Measurements from ENCODE around the gene UHMK1. TPM values are rescaled to one million over a fixed set of nuclear protein-coding genes. Genes with fewer than 3 reads are reported as not detected.

UHMK1 gene
- total RNA-seq, 6 experiments from 2014 or later = 97.6 to 121 (median 105) TPM

DNA sequence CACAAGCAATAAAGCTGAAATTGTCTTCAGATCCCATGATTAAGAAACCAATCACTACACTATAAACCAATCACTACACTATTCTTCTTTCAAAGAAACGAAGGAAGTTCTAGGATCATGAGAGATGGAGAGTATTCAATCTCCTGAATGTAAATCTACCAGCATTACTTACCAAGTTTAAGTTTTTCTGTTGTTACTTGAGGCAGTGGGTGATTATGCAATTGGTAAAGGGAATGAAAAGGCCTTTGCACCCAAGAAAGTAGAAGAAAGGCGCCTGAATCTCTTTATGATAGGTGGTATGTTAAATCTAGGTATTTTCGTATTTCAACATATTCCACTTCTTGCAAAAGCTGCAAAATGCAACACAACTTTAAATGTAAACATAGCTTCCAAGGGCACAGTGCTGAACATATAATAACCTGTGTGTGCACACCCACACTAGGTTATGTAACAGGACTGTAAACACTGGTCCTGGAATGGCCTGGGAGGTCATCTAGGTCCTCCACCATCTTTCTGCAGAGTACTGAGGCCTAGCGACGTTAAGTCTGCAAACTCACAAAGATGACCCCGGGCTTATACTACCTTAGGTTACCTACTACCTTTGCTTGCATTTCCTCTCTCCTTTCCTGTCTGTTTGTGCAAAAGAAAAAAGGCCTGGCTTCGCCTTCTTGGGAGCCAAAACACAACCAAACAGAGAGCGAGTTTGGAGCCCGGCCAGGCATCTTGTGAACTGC lies 62.9 kb downstream of the UHMK1 start:
- DNase-seq = no peak
- Mint-ChIP-seq H3K4me3 (peak overlapping the region; percentile 98), H3K4me1 (ENCODE audit: low read depth) (peaks cover 41% of the 10 kb centered on the region), H3K27ac (peak overlapping the region; percentile 94), H3K9me3 (no peaks in the 10 kb centered on the region), H3K36me3 (ENCODE audit: low read depth) (peaks cover 26% of the 10 kb centered on the region), H3K27me3 (ENCODE audit: insufficient read depth) (peaks cover 4% of the 10 kb centered on the region; the same call in 1 of the 2 replicates)
- TF ChIP-seq, protein P1, sequence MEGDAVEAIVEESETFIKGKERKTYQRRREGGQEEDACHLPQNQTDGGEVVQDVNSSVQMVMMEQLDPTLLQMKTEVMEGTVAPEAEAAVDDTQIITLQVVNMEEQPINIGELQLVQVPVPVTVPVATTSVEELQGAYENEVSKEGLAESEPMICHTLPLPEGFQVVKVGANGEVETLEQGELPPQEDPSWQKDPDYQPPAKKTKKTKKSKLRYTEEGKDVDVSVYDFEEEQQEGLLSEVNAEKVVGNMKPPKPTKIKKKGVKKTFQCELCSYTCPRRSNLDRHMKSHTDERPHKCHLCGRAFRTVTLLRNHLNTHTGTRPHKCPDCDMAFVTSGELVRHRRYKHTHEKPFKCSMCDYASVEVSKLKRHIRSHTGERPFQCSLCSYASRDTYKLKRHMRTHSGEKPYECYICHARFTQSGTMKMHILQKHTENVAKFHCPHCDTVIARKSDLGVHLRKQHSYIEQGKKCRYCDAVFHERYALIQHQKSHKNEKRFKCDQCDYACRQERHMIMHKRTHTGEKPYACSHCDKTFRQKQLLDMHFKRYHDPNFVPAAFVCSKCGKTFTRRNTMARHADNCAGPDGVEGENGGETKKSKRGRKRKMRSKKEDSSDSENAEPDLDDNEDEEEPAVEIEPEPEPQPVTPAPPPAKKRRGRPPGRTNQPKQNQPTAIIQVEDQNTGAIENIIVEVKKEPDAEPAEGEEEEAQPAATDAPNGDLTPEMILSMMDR (IDR thresholded peaks at IDR 0.05) = no peak

DNA sequence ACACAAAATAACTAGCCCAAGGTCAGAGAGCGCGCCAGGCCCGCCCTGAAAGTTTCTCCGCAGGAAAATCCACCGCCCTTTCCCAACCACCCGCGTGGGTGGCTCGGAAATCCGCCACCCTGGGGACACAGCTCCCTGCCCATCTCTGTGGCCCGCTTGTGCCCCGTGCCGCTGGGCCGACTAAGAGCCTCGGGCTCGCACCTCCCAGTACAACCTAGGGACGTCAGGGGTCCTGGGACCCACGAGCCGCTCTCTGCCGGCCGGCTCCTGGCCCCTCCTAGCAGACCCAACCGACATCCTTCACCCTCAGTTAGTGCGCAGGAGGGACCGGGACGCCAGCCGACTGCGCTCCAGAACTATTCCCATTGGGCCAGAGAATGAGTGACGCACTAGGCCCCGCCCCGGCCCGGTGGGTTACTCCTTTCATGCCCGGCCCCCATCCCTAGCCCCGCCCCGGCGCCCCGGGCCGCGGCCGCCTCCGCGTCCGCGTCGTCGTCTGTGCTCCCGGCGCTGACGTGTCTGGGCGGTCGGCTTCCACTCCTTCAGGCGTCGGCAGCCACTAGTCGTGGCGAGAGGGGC lies 63.5 kb downstream of the UHMK1 start:
- TF ChIP-seq, protein P1 (IDR thresholded peaks at IDR 0.05) = no peak
- H3K36me3 Mint-ChIP-seq (ENCODE audit: low read depth) = peaks cover 26% of the 10 kb centered on the region
- peaks cover 48% of the 10 kb centered on the region for H3K4me1 Mint-ChIP-seq (ENCODE audit: low read depth)
- DNase-seq = peak; percentile 96
- no peaks in the 10 kb centered on the region for H3K9me3 Mint-ChIP-seq
- peak overlapping the region; percentile 98 for H3K4me3 Mint-ChIP-seq
- H3K27ac Mint-ChIP-seq = peak overlapping the region; percentile 94
- H3K27me3 Mint-ChIP-seq (ENCODE audit: insufficient read depth) = peaks cover 4% of the 10 kb centered on the region; the same call in 1 of the 2 replicates

DNA sequence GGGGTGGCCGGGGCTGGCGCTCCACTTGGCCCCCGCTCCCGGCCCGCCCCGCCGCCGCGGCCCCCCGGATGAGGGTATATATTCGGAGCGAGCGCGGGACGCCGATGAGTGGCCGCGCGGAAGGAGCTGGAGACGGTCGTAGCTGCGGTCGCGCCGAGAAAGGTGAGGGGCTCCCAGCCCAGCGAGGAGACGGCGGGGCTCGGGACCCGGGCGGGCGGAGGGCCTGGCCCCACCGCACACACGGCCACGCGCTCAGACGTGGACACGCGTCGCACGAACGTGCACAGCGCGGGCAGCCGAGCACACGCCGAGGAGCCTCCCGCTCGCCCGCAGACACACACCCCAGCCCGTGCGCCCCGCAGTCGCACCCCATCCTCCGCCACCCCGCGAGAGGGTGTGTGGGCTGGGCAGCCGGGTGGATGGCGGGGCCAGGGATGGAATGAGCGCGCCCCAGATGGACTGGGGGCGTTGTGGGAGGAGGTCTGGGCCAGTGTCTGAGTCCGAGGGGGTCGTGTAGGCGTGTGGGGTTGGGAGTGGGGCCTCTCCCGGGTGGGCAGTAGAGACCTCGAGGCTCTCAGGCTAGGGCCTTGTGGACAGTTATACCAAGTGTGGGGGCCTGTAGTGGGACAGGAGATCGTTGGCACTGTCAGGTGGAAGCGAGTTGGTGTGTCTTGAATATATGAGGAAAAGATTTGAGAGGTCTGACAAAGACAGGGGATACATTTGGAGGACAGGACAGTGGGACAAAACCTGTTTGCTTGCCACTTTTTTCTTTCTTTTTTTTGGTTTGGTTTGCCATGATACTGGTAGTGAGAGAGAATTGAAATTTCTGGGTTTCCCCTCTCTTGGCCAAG lies 64.2 kb downstream of the UHMK1 start, which contains the start of gene UAP1:
Gene UAP1, plus strand, starts transcription at position 107 of the 854 bp plus-strand sequence. CDS start 4,347 bp downstream, outside the sequence.
- Mint-ChIP-seq H3K27ac (peak within 1 kb of the TSS; percentile 94), H3K27me3 (ENCODE audit: insufficient read depth) (peaks cover 4% of the 10 kb centered on the region; the same call in 1 of the 2 replicates), H3K36me3 (ENCODE audit: low read depth) (peaks cover 33% of the 10 kb centered on the region), H3K4me3 (peak within 1 kb of the TSS; percentile 98), H3K4me1 (ENCODE audit: low read depth) (peaks cover 55% of the 10 kb centered on the region), H3K9me3 (no peaks in the 10 kb centered on the region)
- DNase-seq = peak; percentile 10
- TF ChIP-seq, protein P1 (IDR thresholded peaks at IDR 0.05) = no peak; the same call in 1 of the 2 replicates

DNA sequence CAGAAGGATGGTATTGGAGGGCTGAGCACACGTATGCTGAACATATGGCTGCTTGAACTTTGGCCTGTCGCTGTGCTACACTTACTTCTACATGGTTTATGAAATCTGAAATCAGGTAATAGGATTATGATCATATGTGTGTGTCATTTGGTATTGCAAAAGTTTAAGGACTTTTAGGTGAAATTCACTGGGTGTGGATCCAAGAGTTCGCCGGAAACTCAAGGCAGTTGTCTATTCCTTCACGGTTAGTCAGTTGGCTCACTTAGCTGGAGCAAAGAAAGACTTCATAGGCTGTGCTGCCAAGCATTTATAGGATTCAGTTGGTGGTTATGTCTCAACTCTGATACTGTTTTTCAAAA lies 64.8 kb downstream of the UHMK1 start:
- H3K9me3 Mint-ChIP-seq = no peaks in the 10 kb centered on the region
- H3K27me3 Mint-ChIP-seq (ENCODE audit: insufficient read depth) = peaks cover 4% of the 10 kb centered on the region; the same call in 1 of the 2 replicates
- DNase-seq = peak; percentile 60
- TF ChIP-seq, protein P1 (IDR thresholded peaks at IDR 0.05) = no peak
- H3K4me3 Mint-ChIP-seq = peak overlapping the region; percentile 95
- peak overlapping the region; percentile 94 for H3K27ac Mint-ChIP-seq
- H3K36me3 Mint-ChIP-seq (ENCODE audit: low read depth) = peaks cover 39% of the 10 kb centered on the region
- H3K4me1 Mint-ChIP-seq (ENCODE audit: low read depth) = peaks cover 61% of the 10 kb centered on the region

DNA sequence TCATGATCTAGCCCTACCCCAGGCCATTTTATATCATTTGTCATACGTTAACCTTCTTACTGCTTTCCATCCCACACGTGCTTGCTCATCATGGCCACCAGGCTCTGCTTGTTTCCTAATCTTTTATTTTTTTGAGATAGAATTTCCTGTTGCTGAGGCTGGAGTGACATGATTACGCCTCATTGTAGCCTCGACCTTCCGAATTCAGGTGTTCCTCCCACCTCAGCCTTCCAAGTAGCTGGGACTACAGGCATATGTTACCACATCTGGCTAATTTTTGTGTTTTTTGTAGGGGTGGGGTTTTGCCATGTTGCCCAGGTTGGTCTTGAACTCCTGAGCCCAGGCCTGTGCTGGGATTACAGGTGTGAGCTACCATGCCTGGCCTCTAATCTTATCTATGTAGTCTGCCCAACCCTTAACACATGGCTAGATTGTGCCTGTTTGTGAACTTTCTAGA lies 67.2 kb downstream of the UHMK1 start:
- Mint-ChIP-seq H3K27me3 (ENCODE audit: insufficient read depth) (peaks cover 4% of the 10 kb centered on the region; the same call in 1 of the 2 replicates), H3K27ac (peak overlapping the region; percentile 45), H3K9me3 (no peaks in the 10 kb centered on the region), H3K4me1 (ENCODE audit: low read depth) (peaks cover 81% of the 10 kb centered on the region), H3K4me3 (peak overlapping the region; percentile 95), H3K36me3 (ENCODE audit: low read depth) (peaks cover 57% of the 10 kb centered on the region)
- no peak for DNase-seq
- TF ChIP-seq, protein P1 (IDR thresholded peaks at IDR 0.05) = peak; percentile 42

All from HFFc6 (cell line).